Activated naive CD4-positive, alpha-beta T cell treated with anti-CD3 and anti-CD28 coated beads, Interleukin-2, amount 10 ng/mL, durations not matched to agents 7 days and 5 days (primary cell): ENCODE results near the gene TYRP1.

ENCODE experiments used
- CTCF ChIA-PET: fragments of 350-600 bp; sonication (Branson Sonifier 250); formaldehyde crosslinking; loops from one replicate; lab custom pipeline; 2021; ENCODE audit warnings: antibody characterized with exemption; lab: Charles Lee
- DNase-seq: peaks from one replicate; pipeline ENCODE4 v3.0.0-alpha.2; 2020
- H3K27ac Mint-ChIP-seq: one replicate; pipeline ENCODE4 v1.8.0; 2021; ENCODE audit warnings: mild to moderate bottlenecking, moderate library complexity, mixed read lengths
- H3K27me3 Mint-ChIP-seq: one replicate; pipeline ENCODE4 v1.8.0; 2021; ENCODE audit warnings: mild to moderate bottlenecking, mixed read lengths
- H3K36me3 Mint-ChIP-seq: one replicate; pipeline ENCODE4 v1.8.0; 2021; ENCODE audit warnings: mixed read lengths
- H3K4me1 Mint-ChIP-seq: one replicate; pipeline ENCODE4 v1.8.0; 2021; ENCODE audit warnings: mixed read lengths
- H3K4me3 Mint-ChIP-seq: one replicate; pipeline ENCODE4 v1.8.0; 2021; ENCODE audit warnings: mild to moderate bottlenecking, moderate library complexity, mixed read lengths
- H3K9me3 Mint-ChIP-seq: one replicate; pipeline ENCODE4 v1.8.0; 2021; ENCODE audit warnings: mixed read lengths

TYRP1 gene

DNA sequence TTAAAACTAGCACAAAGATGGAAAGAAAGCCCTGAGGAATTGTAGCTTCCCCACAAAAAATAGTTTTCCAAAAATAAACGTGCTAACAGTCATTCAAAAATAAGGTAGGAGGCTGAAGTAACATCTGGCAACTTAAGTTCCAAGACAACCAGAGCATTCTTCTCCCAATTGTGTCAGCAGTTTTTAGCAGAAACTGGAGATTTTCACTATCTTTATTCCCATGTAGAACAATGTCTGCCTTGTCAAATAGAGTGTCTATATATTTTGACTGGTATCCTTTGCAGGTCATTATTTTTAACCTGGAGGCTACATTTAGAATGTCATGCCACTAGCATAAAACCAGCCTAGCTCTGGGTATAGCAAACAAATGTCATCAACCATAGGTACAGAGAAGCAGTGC is 10.8 kb downstream of the TYRP1 start:
- no peak for DNase-seq
- H3K4me1 Mint-ChIP-seq, result no peaks in the 10 kb centered on the region
- H3K27ac Mint-ChIP-seq, result no peak overlapping the region
- H3K4me3 Mint-ChIP-seq, result no peak overlapping the region
- H3K36me3 Mint-ChIP-seq, result no peaks in the 10 kb centered on the region
- CTCF ChIA-PET, result no interaction called here
- no peaks in the 10 kb centered on the region for H3K9me3 Mint-ChIP-seq
- H3K27me3 Mint-ChIP-seq, result no peaks in the 10 kb centered on the region

DNA sequence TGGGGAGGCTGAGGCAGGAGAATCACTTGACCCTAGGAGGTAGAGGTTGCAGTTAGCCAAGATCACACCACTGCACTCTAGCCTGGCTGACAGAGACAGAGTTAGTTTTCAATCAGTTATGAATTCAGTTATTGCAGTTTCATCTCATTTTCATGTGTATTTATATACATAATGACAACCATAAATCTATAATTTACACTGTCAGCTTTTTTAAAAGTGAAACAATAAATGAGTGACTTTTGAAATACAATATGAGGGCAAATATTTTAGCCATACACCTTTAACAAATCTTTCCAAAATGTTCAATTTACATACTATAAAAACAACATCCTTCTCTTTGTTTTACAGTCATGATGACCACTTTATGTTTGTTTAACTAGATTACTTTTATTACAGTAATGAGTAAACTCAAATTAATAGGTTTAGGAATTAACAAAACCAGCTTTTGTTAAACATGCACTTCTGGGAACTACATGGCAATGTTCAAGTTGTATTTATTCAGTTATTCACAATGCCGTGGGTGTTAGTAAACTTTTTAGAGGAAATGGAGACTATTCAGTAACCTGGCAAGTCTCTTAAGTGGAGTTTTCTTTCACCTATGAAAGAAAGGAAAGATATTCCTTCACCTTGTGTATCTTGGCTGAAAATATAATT is 12.7 kb downstream of the TYRP1 start:
- H3K4me1 Mint-ChIP-seq, result no peaks in the 10 kb centered on the region
- no peaks in the 10 kb centered on the region for H3K27me3 Mint-ChIP-seq
- H3K36me3 Mint-ChIP-seq, result no peaks in the 10 kb centered on the region
- H3K4me3 Mint-ChIP-seq, result no peak overlapping the region
- CTCF ChIA-PET, result no interaction called here
- DNase-seq, result no peak
- no peak overlapping the region for H3K27ac Mint-ChIP-seq
- no peaks in the 10 kb centered on the region for H3K9me3 Mint-ChIP-seq

DNA sequence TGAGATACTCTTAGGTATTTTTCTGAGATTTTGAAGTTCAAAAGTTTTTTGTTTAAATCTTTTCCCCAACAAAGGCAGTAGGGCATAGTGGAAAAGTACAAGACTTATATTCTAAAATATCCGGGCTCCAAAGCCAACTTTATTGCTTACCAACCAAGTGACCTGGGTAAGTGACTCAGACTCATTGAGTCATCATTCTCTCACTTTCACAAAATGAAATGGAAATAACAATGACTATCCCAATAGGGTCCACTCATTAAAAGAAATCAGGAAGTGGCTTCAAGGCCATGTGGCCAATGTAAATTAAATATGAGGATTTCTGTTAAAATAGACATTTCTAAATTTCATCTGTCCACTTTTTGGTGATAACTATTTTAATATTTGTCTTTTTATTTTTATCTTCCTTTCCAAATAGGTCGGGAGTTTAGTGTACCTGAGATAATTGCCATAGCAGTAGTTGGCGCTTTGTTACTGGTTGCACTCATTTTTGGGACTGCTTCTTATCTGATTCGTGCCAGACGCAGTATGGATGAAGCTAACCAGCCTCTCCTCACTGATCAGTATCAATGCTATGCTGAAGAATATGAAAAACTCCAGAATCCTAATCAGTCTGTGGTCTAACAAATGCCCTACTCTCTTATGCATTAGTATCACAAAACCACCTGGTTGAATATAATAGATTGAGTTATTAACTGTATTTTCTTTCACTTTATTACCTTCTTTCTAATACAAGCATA is 15.5 kb downstream of the TYRP1 start:
- CTCF ChIA-PET, result no interaction called here
- H3K36me3 Mint-ChIP-seq, result no peaks in the 10 kb centered on the region
- no peak overlapping the region for H3K4me3 Mint-ChIP-seq
- H3K4me1 Mint-ChIP-seq, result no peaks in the 10 kb centered on the region
- no peak for DNase-seq
- no peaks in the 10 kb centered on the region for H3K9me3 Mint-ChIP-seq
- H3K27me3 Mint-ChIP-seq, result no peaks in the 10 kb centered on the region
- H3K27ac Mint-ChIP-seq, result no peak overlapping the region

DNA sequence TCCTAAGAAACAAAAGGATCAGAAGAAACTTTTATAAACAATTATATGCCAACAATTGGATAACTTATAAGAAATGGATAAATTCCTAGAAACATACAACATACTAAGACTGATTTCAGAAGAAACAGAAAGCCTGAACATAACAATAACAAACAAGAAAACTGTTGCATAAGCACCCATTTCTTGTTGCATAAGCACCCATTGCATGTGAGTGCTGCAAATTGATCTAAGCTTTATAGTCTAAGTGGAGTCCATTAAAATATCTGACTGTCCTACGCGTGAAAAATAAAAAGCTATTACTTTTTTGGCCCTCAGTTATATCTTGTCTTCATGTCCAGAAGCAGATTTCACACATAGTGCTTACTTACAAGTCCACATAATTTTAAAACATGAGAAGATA is 19.3 kb downstream of the TYRP1 start:
- DNase-seq, result no peak
- Mint-ChIP-seq H3K27me3 (no peaks in the 10 kb centered on the region), H3K36me3 (no peaks in the 10 kb centered on the region), H3K4me3 (no peak overlapping the region), H3K4me1 (no peaks in the 10 kb centered on the region), H3K27ac (no peak overlapping the region), H3K9me3 (no peaks in the 10 kb centered on the region)
- CTCF ChIA-PET, result no interaction called here

DNA sequence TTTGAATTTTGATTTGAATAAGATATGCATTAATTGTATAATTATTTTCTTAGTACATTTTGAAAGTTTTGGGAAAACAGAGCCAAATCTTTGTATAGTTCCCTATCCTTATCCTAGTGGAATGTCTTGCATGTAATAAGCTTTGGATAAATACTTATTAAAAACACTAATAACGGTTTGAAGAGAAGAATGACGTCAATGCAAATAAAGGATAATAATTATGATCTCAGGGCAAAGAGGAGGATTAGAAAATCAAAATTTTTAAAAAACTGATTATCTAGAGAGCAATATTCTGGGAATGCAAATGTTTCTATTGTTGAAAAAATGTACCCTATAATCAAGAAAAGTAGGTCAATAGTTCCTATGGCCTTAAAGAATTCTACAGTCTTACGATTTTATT is 22.1 kb downstream of the TYRP1 start:
- Mint-ChIP-seq H3K27ac (no peak overlapping the region), H3K27me3 (no peaks in the 10 kb centered on the region), H3K4me3 (no peak overlapping the region), H3K4me1 (no peaks in the 10 kb centered on the region), H3K36me3 (no peaks in the 10 kb centered on the region), H3K9me3 (no peaks in the 10 kb centered on the region)
- CTCF ChIA-PET, result no interaction called here
- no peak for DNase-seq

DNA sequence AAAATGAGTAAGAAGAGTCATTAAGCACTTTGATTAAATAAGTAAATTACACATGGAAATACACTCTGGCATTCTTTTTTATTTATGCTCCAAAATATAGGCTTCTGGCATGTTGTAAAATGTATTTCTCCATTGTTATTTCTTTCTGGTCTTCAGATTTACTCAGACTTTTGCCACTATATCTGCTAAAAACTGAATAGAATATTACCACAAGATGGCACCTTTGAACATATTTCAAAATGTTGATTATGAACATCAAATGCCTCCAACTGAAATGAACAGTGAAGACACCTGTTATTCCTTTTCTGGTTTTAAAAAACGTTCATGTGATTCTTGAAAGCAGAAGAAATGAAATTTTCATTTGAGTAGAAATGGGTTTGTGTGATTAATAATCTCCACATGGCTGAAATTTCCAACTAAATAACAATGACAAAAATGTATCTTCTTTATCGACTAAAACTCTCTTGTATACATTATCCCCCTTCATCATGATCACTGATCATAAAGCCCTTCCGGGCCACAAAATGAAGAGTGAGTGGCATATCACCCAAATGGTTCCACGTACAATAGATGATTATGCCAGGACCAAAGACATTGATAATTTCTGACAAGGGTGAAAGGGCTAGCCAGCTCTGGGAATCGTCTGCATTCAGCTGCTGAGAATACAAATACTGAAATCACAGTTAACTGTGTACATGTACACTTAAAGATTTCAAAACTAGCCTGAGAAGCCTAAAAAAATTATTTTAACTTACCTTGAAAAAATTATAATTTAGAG is 23.8 kb downstream of the TYRP1 start:
- CTCF ChIA-PET, result no interaction called here
- Mint-ChIP-seq H3K4me3 (no peak overlapping the region), H3K27ac (no peak overlapping the region), H3K36me3 (no peaks in the 10 kb centered on the region), H3K27me3 (no peaks in the 10 kb centered on the region), H3K9me3 (no peaks in the 10 kb centered on the region), H3K4me1 (no peaks in the 10 kb centered on the region)
- DNase-seq, result no peak

DNA sequence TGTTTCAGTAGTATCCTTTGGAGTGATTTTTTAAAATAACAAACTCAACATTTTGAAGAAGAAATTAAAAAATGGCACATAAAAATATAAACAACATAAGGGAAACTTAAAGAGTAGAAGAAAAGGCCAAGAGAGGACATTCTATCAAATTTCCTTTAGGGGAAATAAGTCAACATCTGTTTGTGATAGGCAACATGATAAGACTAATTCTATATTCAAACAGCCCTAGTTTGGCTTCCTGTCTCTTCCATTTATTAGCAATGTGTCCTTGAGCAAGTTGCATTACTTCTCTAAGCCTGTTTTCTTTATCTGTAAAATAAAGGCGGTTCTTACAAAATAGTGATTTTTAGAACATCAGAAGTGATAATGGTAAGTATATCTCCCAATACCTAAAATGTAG is 24.7 kb downstream of the TYRP1 start:
- Mint-ChIP-seq H3K4me1 (no peaks in the 10 kb centered on the region), H3K36me3 (no peaks in the 10 kb centered on the region), H3K27ac (no peak overlapping the region), H3K9me3 (no peaks in the 10 kb centered on the region), H3K4me3 (no peak overlapping the region), H3K27me3 (no peaks in the 10 kb centered on the region)
- CTCF ChIA-PET, result no interaction called here
- DNase-seq, result no peak

DNA sequence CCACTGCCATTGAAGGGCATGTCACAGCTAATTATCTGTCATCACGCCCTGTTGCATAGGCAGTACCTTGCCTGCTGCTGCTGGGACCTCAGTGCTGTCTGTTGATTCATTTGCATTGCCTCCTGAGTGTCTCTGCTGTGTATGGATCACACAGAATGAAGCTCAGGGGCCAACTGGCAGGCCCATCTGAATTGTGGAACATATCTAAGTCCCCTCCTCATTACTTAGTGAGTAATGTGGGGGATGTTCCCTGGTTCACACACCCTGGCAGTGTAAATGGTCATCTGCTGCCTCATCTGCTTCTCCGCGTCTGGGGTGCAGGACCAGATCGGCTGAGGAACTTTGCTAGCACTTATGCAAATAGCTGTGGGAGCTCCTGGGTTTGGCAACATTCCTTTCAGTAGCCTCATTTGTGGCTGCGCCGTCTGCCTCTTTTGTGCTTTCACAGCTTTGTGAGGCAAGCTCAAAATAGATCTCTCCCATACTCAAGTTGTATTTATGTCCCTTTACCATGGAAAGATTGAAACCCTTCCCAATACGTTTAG is 25.4 kb downstream of the TYRP1 start:
- CTCF ChIA-PET, result no interaction called here
- DNase-seq, result no peak
- Mint-ChIP-seq H3K36me3 (no peaks in the 10 kb centered on the region), H3K9me3 (peaks cover 5% of the 10 kb centered on the region), H3K27me3 (no peaks in the 10 kb centered on the region), H3K4me1 (no peaks in the 10 kb centered on the region), H3K27ac (no peak overlapping the region), H3K4me3 (no peak overlapping the region)

DNA sequence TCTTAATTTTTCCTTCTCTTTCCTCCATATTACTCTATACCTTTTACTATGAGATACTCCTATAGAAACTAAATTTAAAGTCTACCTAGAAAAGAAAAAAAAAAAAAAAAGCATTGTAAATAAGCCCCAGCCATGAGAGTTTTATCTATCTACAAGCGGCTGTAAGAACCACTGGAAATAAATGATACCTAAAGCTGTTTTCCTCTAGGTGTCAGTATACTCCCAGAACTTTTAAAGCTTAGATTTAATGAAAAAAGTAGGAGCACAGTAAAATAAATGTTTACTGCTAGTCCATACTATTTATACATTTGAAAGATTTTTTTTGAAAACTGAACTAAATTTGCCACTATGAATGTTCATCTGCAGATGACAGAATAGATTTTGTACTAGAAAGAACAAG is 26.2 kb downstream of the TYRP1 start:
- H3K27ac Mint-ChIP-seq, result no peak overlapping the region
- H3K9me3 Mint-ChIP-seq, result peaks cover 5% of the 10 kb centered on the region
- no peaks in the 10 kb centered on the region for H3K36me3 Mint-ChIP-seq
- CTCF ChIA-PET, result interaction anchor here (0.7 kb wide), 1 partner anchor 264 kb away, joined by 3 read pairs; no protein-coding TSS in a partner anchor
- no peak overlapping the region for H3K4me3 Mint-ChIP-seq
- no peaks in the 10 kb centered on the region for H3K27me3 Mint-ChIP-seq
- H3K4me1 Mint-ChIP-seq, result no peaks in the 10 kb centered on the region
- DNase-seq, result no peak

DNA sequence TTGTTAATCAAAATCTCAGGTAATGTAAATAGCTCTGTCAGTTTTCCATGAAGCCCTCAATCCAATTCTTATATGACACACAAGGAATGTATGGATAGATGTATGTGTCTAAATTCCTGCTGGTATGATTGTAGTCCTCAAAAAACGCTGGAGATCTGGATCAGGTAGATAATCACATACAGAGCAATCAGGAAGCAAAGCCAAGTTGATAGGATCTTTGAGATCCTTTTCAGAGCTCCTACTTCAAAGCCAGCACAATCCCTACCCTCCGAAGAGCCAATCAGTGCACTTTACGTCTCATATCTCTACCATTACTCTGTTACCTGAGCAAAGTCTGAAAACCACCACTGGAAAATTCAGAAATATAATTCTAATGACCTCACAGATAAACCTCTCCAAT is 27.4 kb downstream of the TYRP1 start:
- Mint-ChIP-seq H3K27ac (no peak overlapping the region), H3K4me1 (no peaks in the 10 kb centered on the region), H3K4me3 (no peak overlapping the region), H3K36me3 (no peaks in the 10 kb centered on the region), H3K27me3 (no peaks in the 10 kb centered on the region), H3K9me3 (peaks cover 5% of the 10 kb centered on the region)
- DNase-seq, result no peak
- CTCF ChIA-PET, result no interaction called here

DNA sequence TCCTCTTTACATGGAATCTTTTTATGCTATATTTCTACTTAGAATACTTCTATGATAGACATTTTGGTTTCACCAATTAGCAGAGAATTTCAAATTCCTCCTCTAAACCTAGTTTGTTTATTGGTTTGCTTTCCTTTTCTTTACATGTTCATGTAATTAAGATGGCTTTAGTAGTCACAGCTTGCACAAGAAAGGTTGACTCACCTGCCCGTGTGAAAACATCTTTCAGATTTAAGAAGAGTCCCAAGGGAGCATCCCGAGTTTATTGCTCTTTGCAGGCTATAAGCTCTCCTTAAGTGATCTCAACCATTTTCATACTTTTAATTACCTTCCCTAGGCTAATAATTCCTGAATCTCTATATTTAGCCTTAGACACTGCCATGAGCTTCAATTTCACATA is 28.9 kb downstream of the TYRP1 start:
- H3K9me3 Mint-ChIP-seq, result peaks cover 5% of the 10 kb centered on the region
- no peak for DNase-seq
- CTCF ChIA-PET, result no interaction called here
- no peaks in the 10 kb centered on the region for H3K36me3 Mint-ChIP-seq
- no peak overlapping the region for H3K4me3 Mint-ChIP-seq
- no peaks in the 10 kb centered on the region for H3K4me1 Mint-ChIP-seq
- no peaks in the 10 kb centered on the region for H3K27me3 Mint-ChIP-seq
- no peak overlapping the region for H3K27ac Mint-ChIP-seq

DNA sequence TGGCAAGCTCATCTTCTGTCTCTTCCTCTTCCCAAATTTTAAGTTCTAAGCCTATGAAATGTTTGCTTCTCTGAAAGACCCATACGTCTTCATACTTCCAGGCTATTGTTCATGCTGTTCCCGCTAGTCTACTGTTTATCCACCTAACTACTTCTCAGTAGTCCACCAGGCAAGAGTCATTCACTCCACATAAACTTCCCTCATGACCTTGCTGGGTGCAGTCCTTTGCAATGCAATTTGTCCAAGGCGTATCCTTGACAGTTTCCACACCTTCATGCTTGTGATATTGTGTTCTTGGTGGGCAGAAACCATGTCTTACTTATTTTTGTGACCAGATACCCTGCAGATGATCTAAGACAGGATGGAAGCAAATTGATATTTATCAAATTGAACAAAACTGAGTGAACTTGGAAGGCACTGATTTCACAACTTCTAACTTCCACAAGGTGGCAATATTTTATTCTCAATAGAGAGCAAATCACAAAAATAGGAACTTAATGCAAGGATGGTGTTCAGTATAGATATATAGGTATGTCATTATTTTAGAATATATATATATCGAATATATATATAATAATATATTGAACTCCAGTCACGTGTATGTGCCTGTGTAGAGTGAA is 30.3 kb downstream of the TYRP1 start:
- CTCF ChIA-PET, result no interaction called here
- Mint-ChIP-seq H3K4me1 (no peaks in the 10 kb centered on the region), H3K36me3 (no peaks in the 10 kb centered on the region), H3K27ac (no peak overlapping the region), H3K27me3 (no peaks in the 10 kb centered on the region), H3K9me3 (peaks cover 5% of the 10 kb centered on the region), H3K4me3 (no peak overlapping the region)
- no peak for DNase-seq

DNA sequence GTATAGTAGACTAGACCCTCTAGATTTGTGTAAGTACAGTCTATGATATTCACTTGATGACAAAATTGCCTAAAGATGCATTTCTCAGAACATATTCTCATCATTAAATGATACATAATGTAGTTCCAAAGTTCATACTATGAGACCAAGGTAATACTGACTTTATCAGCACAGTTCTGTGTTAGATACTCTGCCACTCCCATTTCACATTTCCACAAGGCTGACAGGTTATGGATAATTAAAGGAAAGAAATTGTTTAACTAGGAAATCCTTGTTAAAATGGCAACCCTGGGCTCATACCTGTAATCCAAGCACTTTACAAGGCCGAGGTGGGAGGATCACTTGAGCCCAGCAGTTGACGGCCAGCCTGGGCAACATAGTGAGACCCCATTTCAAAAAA is 33.6 kb downstream of the TYRP1 start:
- CTCF ChIA-PET, result no interaction called here
- no peak overlapping the region for H3K4me3 Mint-ChIP-seq
- H3K27me3 Mint-ChIP-seq, result no peaks in the 10 kb centered on the region
- H3K4me1 Mint-ChIP-seq, result no peaks in the 10 kb centered on the region
- no peaks in the 10 kb centered on the region for H3K36me3 Mint-ChIP-seq
- H3K27ac Mint-ChIP-seq, result no peak overlapping the region
- peaks cover 5% of the 10 kb centered on the region for H3K9me3 Mint-ChIP-seq
- no peak for DNase-seq

DNA sequence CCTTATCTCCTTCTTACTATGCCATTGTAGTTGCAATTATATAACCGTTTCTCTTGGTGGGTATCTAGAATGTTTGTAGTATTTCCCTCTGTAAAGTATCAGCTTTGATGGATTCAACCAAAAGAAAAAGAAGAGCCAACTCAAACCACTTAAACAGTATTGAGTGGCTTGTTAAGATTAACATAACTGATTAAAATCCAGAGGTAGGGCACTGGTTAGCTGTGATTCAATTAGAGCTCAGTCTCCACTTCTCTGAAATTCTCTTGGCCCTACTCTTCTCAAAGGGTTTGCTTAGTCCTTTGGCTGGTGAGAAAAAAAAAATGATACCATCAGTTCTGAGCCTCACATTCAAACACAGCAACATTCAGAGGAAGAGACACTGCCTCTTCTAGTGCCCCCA is 37.0 kb downstream of the TYRP1 start:
- no peaks in the 10 kb centered on the region for H3K36me3 Mint-ChIP-seq
- H3K9me3 Mint-ChIP-seq, result no peaks in the 10 kb centered on the region
- CTCF ChIA-PET, result no interaction called here
- no peaks in the 10 kb centered on the region for H3K27me3 Mint-ChIP-seq
- DNase-seq, result no peak
- H3K4me1 Mint-ChIP-seq, result no peaks in the 10 kb centered on the region
- H3K4me3 Mint-ChIP-seq, result no peak overlapping the region
- no peak overlapping the region for H3K27ac Mint-ChIP-seq
